ENCODE results near the gene PLEKHG4B. TPM values are rescaled to one million over a fixed set of nuclear protein-coding genes. Genes with fewer than 3 reads are reported as not detected.
"Not testable (repeated sequence)": the region's sequence is repeated elsewhere in the genome, so short reads cannot be mapped to it uniquely, and the experiment has no call there.

Gene PLEKHG4B
- polyA plus RNA-seq, 1 donor (not counting 4 experiments of a cell fraction or from before 2014, with no cell fraction given) = not detected

DNA sequence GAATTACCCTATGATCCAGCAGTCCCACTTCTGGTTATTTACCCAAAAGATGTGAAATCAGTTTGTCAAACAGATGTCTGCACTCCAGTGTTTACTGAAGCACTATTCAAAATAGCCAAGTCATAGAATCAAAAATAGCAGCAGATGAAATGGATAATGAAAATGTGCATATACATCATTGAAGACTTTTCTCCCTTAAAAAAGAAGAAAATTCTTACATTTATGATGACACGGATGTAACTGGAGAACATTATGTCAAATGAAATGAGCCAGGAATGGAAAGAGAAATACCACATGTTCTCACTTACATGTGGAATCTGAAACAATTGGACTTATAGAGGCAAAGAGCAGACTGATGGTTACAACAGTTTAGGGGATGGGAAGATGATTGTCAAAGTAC, 21.5 kb upstream of the PLEKHG4B start:
- Histone ChIP-seq H3K27me3 (ENCODE audit: control insufficient read depth, extremely low read depth, insufficient read depth, low read length) (peaks cover 16% of the 10 kb centered on the region), H3K4me1 (ENCODE audit: control insufficient read depth, extremely low read depth, insufficient read depth, low read length) (no peaks in the 10 kb centered on the region), H3K4me2 (ENCODE audit: control insufficient read depth, extremely low read depth, insufficient read depth, low read depth, low read length) (no peak overlapping the region), H2AFZ (ENCODE audit: control insufficient read depth, low read length) (no peak overlapping the region), H3K79me2 (ENCODE audit: control insufficient read depth, insufficient read depth, low read length) (no peaks in the 10 kb centered on the region), H3K27ac (ENCODE audit: control insufficient read depth, insufficient read depth, low read length) (no peak overlapping the region), H3K9me3 (ENCODE audit: control insufficient read depth, low read depth, low read length) (no peaks in the 10 kb centered on the region), H3K9me1 (ENCODE audit: control insufficient read depth, extremely low read depth, insufficient read depth, low read length) (no peaks in the 10 kb centered on the region), H3K9ac (ENCODE audit: control insufficient read depth, extremely low read depth, insufficient read depth, low read length) (no peak overlapping the region), H3K4me3 (ENCODE audit: control insufficient read depth in 2 of 3, extremely low read depth in 1 of 3, insufficient read depth in 2 of 3, low read depth in 1 of 3, low read length in 3 of 3) (no peak overlapping the region), H4K20me1 (ENCODE audit: control insufficient read depth, extremely low read depth, insufficient read depth, low read length) (no peaks in the 10 kb centered on the region), H3K36me3 (ENCODE audit: control insufficient read depth in 2 of 2, extremely low read depth in 1 of 2, insufficient read depth in 2 of 2, low read length in 2 of 2) (no peaks in the 10 kb centered on the region)
- no peak for TF ChIP-seq CTCF (optimal IDR thresholded peaks at IDR 0.05 in 1 of 3, IDR thresholded peaks at IDR 0.05 in 1 of 3, conservative IDR thresholded peaks at IDR 0.05 in 1 of 3; ENCODE audit: extremely low read depth in 1 of 3, insufficient read depth in 2 of 3, low read length in 3 of 3)
- no peak for TF ChIP-seq EZH2 (IDR thresholded peaks at IDR 0.05; ENCODE audit: low read length)
- dilution Hi-C loops (cut with MboI; ENCODE audit: extremely low pct_ligation_motif_present, low sequenced_read_pairs) = no loop called here
- FAIRE-seq (no peak), DNase-seq (ENCODE audit: low read depth, low spot score) (no peak)

GRCh38 chr5:72316-73180, 19.4 kb upstream of the PLEKHG4B start:
- FAIRE-seq; DNase-seq (ENCODE audit: low read depth, low spot score); H3K27ac ChIP-seq (ENCODE audit: control insufficient read depth, insufficient read depth, low read length); H3K9ac ChIP-seq (ENCODE audit: control insufficient read depth, extremely low read depth, insufficient read depth, low read length); H3K9me1 ChIP-seq (ENCODE audit: control insufficient read depth, extremely low read depth, insufficient read depth, low read length); H3K4me1 ChIP-seq (ENCODE audit: control insufficient read depth, extremely low read depth, insufficient read depth, low read length); dilution Hi-C loops (cut with MboI; ENCODE audit: extremely low pct_ligation_motif_present, low sequenced_read_pairs); H4K20me1 ChIP-seq (ENCODE audit: control insufficient read depth, extremely low read depth, insufficient read depth, low read length); H3K4me3 ChIP-seq (ENCODE audit: control insufficient read depth in 2 of 3, extremely low read depth in 1 of 3, insufficient read depth in 2 of 3, low read depth in 1 of 3, low read length in 3 of 3); H2AFZ ChIP-seq (ENCODE audit: control insufficient read depth, low read length); H3K4me2 ChIP-seq (ENCODE audit: control insufficient read depth, extremely low read depth, insufficient read depth, low read depth, low read length); H3K9me3 ChIP-seq (ENCODE audit: control insufficient read depth, low read depth, low read length); H3K36me3 ChIP-seq (ENCODE audit: control insufficient read depth in 2 of 2, extremely low read depth in 1 of 2, insufficient read depth in 2 of 2, low read length in 2 of 2); H3K79me2 ChIP-seq (ENCODE audit: control insufficient read depth, insufficient read depth, low read length): not testable (repeated sequence)
- peaks cover 32% of the 10 kb centered on the region for H3K27me3 ChIP-seq (ENCODE audit: control insufficient read depth, extremely low read depth, insufficient read depth, low read length)

- H3K9me3 ChIP-seq (ENCODE audit: control insufficient read depth, low read depth, low read length); H3K4me3 ChIP-seq (ENCODE audit: control insufficient read depth in 2 of 3, extremely low read depth in 1 of 3, insufficient read depth in 2 of 3, low read depth in 1 of 3, low read length in 3 of 3); dilution Hi-C loops (cut with MboI; ENCODE audit: extremely low pct_ligation_motif_present, low sequenced_read_pairs); H3K36me3 ChIP-seq (ENCODE audit: control insufficient read depth in 2 of 2, extremely low read depth in 1 of 2, insufficient read depth in 2 of 2, low read length in 2 of 2); H3K4me1 ChIP-seq (ENCODE audit: control insufficient read depth, extremely low read depth, insufficient read depth, low read length); H3K4me2 ChIP-seq (ENCODE audit: control insufficient read depth, extremely low read depth, insufficient read depth, low read depth, low read length); H4K20me1 ChIP-seq (ENCODE audit: control insufficient read depth, extremely low read depth, insufficient read depth, low read length); H2AFZ ChIP-seq (ENCODE audit: control insufficient read depth, low read length); FAIRE-seq; DNase-seq (ENCODE audit: low read depth, low spot score); H3K9me1 ChIP-seq (ENCODE audit: control insufficient read depth, extremely low read depth, insufficient read depth, low read length); H3K79me2 ChIP-seq (ENCODE audit: control insufficient read depth, insufficient read depth, low read length); H3K27ac ChIP-seq (ENCODE audit: control insufficient read depth, insufficient read depth, low read length); H3K9ac ChIP-seq (ENCODE audit: control insufficient read depth, extremely low read depth, insufficient read depth, low read length): not testable (repeated sequence)
- peaks cover 34% of the 10 kb centered on the region for H3K27me3 ChIP-seq (ENCODE audit: control insufficient read depth, extremely low read depth, insufficient read depth, low read length)
These were observed 18.9 kb upstream of the PLEKHG4B start for GRCh38 chr5:73181-73447.

All from keratinocyte (primary cell).